Measurements from ENCODE around the gene PER2. TPM values are rescaled to one million over a fixed set of nuclear protein-coding genes. Genes with fewer than 3 reads are reported as not detected.

PER2 gene
- total and polyA plus RNA-seq, 2 of the 13 experiments (the other 11 are each of a cell fraction or from before 2014, with no cell fraction given) = 5.1 to 9.4 TPM

GRCh38 chr2:238239863-238240756 lies 48.3 kb downstream of the PER2 start, which contains the start of gene HES6 (continued):
- TF ChIP-seq, protein P1, sequence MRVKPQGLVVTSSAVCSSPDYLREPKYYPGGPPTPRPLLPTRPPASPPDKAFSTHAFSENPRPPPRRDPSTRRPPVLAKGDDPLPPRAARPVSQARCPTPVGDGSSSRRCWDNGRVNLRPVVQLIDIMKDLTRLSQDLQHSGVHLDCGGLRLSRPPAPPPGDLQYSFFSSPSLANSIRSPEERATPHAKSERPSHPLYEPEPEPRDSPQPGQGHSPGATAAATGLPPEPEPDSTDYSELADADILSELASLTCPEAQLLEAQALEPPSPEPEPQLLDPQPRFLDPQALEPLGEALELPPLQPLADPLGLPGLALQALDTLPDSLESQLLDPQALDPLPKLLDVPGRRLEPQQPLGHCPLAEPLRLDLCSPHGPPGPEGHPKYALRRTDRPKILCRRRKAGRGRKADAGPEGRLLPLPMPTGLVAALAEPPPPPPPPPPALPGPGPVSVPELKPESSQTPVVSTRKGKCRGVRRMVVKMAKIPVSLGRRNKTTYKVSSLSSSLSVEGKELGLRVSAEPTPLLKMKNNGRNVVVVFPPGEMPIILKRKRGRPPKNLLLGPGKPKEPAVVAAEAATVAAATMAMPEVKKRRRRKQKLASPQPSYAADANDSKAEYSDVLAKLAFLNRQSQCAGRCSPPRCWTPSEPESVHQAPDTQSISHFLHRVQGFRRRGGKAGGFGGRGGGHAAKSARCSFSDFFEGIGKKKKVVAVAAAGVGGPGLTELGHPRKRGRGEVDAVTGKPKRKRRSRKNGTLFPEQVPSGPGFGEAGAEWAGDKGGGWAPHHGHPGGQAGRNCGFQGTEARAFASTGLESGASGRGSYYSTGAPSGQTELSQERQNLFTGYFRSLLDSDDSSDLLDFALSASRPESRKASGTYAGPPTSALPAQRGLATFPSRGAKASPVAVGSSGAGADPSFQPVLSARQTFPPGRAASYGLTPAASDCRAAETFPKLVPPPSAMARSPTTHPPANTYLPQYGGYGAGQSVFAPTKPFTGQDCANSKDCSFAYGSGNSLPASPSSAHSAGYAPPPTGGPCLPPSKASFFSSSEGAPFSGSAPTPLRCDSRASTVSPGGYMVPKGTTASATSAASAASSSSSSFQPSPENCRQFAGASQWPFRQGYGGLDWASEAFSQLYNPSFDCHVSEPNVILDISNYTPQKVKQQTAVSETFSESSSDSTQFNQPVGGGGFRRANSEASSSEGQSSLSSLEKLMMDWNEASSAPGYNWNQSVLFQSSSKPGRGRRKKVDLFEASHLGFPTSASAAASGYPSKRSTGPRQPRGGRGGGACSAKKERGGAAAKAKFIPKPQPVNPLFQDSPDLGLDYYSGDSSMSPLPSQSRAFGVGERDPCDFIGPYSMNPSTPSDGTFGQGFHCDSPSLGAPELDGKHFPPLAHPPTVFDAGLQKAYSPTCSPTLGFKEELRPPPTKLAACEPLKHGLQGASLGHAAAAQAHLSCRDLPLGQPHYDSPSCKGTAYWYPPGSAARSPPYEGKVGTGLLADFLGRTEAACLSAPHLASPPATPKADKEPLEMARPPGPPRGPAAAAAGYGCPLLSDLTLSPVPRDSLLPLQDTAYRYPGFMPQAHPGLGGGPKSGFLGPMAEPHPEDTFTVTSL (CRISPR knock-in tag; IDR thresholded peaks at IDR 0.05; ENCODE audit: borderline replicate concordance) = no peak
- no peak for TF ChIP-seq TRIM24 (CRISPR knock-in tag; IDR thresholded peaks at IDR 0.05)
- TF ChIP-seq SOX6 (IDR thresholded peaks at IDR 0.05) = no peak
- TF ChIP-seq SOX6 (CRISPR knock-in tag; IDR thresholded peaks at IDR 0.05) = 0 out of 2 replicates have a peak, but pooled peaks have one; percentile 14
- TF ChIP-seq DBP (CRISPR knock-in tag; IDR thresholded peaks at IDR 0.05; ENCODE audit: not compliant biosample characterization) = no peak
- peak; percentile 32; the same call in 1 of the 2 replicates for TF ChIP-seq FOXA3 (CRISPR knock-in tag; IDR thresholded peaks at IDR 0.05)
- no peak for TF ChIP-seq FOXO1 (CRISPR knock-in tag; IDR thresholded peaks at IDR 0.05)
- TF ChIP-seq NFYC (CRISPR knock-in tag; IDR thresholded peaks at IDR 0.05) = peak; percentile 83
- no peak; the same call in 1 of the 2 replicates for TF ChIP-seq HOXA5 (CRISPR knock-in tag; IDR thresholded peaks at IDR 0.05)
- no peak for TF ChIP-seq TRAFD1 (CRISPR knock-in tag; IDR thresholded peaks at IDR 0.05; ENCODE audit: borderline replicate concordance)
- TF ChIP-seq RFXANK (CRISPR knock-in tag; IDR thresholded peaks at IDR 0.05) = no peak
- TF ChIP-seq, protein P2, sequence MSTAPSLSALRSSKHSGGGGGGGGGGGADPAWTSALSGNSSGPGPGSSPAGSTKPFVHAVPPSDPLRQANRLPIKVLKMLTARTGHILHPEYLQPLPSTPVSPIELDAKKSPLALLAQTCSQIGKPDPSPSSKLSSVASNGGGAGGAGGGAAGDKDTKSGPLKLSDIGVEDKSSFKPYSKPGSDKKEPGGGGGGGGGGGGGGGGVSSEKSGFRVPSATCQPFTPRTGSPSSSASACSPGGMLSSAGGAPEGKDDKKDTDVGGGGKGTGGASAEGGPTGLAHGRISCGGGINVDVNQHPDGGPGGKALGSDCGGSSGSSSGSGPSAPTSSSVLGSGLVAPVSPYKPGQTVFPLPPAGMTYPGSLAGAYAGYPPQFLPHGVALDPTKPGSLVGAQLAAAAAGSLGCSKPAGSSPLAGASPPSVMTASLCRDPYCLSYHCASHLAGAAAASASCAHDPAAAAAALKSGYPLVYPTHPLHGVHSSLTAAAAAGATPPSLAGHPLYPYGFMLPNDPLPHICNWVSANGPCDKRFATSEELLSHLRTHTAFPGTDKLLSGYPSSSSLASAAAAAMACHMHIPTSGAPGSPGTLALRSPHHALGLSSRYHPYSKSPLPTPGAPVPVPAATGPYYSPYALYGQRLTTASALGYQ (CRISPR knock-in tag; IDR thresholded peaks at IDR 0.05) = peak; percentile 55; the same call in 1 of the 2 replicates
- no peak for TF ChIP-seq PHF5A (CRISPR knock-in tag; IDR thresholded peaks at IDR 0.05; ENCODE audit: low read depth, unreplicated experiment)
- TF ChIP-seq ZNF432 (CRISPR knock-in tag; IDR thresholded peaks at IDR 0.05; ENCODE audit: borderline replicate concordance) = no peak
- TF ChIP-seq ZNF460 (CRISPR knock-in tag; IDR thresholded peaks at IDR 0.05; ENCODE audit: borderline replicate concordance) = no peak
- no peak for TF ChIP-seq CREB1 (IDR thresholded peaks at IDR 0.05)
- TF ChIP-seq CREB1 (CRISPR knock-in tag; IDR thresholded peaks at IDR 0.05) = no peak
- TF ChIP-seq, protein P3, sequence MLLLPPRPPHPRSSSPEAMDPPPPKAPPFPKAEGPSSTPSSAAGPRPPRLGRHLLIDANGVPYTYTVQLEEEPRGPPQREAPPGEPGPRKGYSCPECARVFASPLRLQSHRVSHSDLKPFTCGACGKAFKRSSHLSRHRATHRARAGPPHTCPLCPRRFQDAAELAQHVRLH (CRISPR knock-in tag; IDR thresholded peaks at IDR 0.05; ENCODE audit: borderline replicate concordance, low read depth) = no peak
- TF ChIP-seq ZBTB38 (CRISPR knock-in tag; IDR thresholded peaks at IDR 0.05) = no peak; the same call in none of the 2 replicates
